HG03520 (cell line): ENCODE measurements around the gene AAGAB.

ENCODE experiments used
- ATAC-seq: cut with Tn5 transposase; IDR thresholded peaks from one replicate; pipeline ENCODE4 v1.9.1; 2021; ENCODE audit warnings: mild to moderate bottlenecking, moderate library complexity; ENCODE audit not compliant: unreplicated experiment

AAGAB gene

DNA sequence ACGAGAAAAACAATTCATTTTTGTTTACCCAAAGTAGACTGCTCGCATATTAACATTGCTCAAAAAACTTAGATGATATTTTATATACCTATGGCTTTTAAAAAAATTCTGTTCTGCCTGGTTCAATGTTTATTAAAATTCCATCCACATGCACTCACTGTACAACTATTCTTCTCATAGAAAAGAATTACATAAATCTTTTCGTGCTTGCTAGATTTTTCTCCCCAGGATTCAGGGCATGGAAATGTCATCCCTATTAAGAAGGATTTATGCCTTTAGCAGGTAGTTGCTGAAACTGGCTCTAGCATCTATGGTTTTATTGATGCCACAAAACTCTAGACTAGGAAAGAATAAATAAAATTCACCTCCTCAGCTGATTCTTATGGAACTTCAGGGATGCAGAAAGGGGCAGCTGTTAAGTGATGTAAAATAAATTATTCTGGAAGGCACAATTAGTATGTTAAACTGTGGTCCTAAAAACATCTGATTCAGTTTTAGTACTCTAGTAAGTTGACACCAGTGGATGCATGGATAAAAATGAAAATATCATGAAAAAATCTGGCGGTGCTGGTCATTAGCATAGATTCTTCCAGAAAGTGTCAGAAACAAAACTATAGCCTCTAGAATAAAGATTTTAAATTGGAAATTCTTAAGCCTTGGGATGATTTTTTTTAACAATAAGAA is 41.6 kb downstream of the AAGAB start:
- no peak for ATAC-seq

- ATAC-seq: no peak
These were observed 43.8 kb downstream of the AAGAB start for GRCh38 chr15:67210555-67211168.

DNA sequence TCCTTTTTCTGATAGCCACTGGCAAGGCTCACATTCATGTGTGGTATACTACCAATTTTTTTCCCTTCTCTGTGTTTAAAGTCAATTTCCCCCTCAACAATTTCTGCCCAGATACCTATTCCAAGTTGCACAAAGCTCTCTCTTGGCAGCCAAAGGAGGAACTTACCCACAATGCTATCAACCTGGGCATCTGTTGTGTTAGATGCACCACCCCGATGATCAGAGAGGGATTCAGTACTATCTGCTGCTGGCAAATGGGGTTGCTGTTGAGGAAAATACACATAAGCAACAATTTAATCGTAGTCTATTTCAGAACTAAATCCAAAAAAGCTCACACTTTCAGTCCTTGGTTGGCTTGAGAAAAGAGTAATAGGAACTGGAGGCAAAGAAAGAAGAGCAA is 46.1 kb downstream of the AAGAB start:
- ATAC-seq: no peak

- no peak for ATAC-seq
These were observed 46.8 kb downstream of the AAGAB start for GRCh38 chr15:67207555-67208207.

DNA sequence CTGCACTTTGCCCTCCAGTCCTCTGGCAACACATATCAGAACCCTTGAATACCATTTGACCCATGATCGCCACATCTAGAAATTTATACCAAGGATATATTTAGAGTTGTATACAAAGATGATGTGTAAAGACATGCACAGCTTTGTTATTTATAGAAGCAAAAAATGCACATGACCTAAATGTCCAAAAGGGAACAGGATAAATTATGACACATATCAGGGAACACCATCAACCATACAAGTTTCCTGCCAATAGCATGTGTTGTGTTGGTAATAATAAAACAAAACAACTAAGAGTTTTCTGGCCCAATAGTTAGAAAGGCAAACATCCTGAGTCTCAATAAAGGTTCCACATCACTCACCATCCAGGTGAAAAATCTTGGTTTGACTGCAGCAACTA is 51.5 kb downstream of the AAGAB start:
- ATAC-seq: no peak

GRCh38 chr15:67202091-67202490 is 52.4 kb downstream of the AAGAB start:
- ATAC-seq: no peak

GRCh38 chr15:67201136-67201535 is 53.3 kb downstream of the AAGAB start:
- ATAC-seq: no peak

- ATAC-seq: no peak
These were observed 54.3 kb downstream of the AAGAB start for GRCh38 chr15:67199881-67200763.

DNA sequence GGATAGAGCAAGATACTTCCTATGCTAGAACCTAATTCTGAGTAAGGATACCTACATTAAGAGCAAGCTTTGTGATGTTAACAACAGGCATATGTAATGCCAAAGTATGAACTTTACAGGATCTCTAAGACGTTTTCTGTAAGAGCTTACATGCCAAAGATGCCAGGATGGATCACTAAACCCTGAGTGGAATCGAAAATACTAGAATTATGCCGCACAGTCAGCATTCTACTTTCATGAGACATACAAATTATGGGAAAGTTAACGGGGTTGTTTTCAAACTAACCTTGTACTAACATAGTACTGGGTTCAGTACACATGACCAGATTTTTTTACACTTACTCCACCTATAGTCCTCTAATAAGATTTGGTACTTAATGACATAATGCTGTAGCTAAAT is 55.1 kb downstream of the AAGAB start:
- ATAC-seq: no peak

- ATAC-seq: no peak
These were observed 56.2 kb downstream of the AAGAB start for GRCh38 chr15:67198157-67198754.

- no peak for ATAC-seq
These were observed 57.1 kb downstream of the AAGAB start for GRCh38 chr15:67197364-67197695.

GRCh38 chr15:67196672-67197363 is 57.6 kb downstream of the AAGAB start:
- no peak for ATAC-seq

- no peak for ATAC-seq
These were observed 58.2 kb downstream of the AAGAB start for GRCh38 chr15:67196222-67196621.

DNA sequence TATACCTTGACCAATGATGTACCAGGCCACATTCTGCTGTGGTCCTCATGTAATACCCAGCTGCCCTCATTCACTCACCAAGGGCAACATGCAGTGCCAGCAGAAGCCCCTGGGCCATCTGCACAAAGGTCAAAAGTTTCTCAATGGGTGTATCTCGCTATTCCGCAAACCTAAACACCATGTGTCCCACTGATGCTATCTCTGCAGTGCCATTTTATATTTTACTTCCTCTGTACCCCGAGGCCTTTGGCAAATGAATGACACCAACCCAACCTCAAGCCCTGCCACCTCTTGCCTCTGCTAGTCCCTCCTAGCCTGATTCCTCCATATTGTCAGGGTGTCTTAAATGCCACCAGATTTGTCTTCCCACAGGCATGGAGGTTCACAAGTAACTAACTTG is 59.2 kb downstream of the AAGAB start:
- no peak for ATAC-seq

DNA sequence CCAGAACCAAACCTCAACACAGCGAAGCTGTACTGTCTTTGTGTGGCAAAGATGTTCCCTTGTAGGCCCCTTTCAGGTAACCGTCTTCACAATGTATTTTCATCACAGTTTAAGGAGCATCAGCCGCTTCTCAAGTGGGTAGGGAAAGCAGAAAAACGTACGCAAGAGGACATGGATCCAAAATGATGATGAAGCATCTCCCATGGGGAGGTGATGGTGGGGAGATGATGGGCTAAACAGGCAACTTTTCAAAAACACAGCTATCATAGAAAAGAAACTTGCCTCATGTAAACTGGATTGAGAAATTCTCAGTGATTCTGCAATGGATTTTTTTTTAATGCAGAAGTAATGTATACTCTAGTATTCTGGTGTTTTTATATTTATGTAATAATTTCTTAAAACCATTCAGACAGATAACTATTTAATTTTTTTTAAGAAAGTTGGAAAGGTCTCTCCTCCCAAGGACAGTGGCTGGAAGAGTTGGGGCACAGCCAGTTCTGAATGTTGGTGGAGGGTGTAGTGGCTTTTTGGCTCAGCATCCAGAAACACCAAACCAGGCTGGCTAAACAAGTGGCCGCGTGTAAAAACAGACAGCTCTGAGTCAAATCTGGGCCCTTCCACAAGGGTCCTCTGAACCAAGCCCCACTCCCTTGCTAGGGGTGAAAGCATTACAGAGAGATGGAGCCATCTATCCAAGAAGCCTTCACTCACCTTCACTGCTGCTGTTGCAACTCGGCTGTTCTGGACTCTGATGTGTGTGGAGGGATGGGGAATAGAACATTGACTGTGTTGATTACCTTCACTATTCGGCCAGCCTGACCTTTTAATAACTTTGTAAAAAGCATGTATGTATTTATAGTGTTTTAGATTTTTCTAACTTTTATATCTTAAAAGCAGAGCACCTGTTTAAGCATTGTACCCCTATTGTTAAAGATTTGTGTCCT is 60.0 kb downstream of the AAGAB start:
- no peak for ATAC-seq

- ATAC-seq: no peak
These were observed 61.1 kb downstream of the AAGAB start for GRCh38 chr15:67193223-67193990.

DNA sequence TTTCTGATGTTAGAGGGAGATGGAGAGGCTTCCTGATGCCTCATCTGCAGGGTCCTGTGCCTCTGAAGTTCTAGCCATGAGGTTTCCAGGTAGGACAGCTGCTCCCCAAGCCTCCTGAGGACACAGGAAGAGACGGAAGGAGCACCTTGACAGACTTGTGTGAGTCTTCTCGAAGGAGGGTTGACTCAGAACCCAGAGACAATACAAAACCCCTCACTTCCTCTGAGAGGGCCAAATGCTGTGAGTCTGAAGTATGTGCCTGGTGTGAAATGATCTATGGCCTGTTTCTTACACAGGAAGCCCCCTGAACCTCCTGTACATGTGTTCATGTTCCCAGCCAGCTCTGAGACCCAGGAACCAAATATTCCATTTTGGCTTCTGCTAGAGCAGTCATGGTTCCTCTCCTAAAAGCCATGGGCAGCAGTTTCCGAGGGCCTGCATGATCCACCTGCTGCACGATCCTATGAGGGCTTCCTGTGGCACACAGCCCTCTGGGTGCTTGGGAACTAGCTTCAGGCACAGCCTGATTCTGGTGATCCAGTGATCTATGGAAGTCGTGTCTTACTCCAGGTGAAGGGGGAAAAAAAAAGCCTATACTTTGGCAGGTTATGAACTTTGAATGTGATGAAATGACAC is 62.2 kb downstream of the AAGAB start:
- ATAC-seq: no peak

DNA sequence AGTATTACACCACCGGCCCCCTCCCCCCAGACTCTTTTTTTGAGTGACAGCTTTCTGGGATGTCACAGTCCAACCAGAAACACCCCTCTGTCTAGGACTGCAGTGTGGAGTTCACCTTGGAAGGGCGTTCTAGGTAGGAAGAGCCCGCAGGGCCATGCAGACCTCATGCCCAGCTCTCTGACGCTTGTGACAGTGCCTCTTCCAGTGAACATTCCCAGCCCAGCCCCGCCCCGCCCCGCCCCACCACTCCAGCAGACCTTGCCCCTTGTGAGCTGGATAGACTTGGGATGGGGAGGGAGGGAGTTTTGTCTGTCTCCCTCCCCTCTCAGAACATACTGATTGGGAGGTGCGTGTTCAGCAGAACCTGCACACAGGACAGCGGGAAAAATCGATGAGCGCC is 63.6 kb downstream of the AAGAB start:
- no peak for ATAC-seq
